ENCODE data around the gene ELMO1. TPM values are rescaled to one million over a fixed set of nuclear protein-coding genes. Genes with fewer than 3 reads are reported as not detected.

ELMO1 gene
- total RNA-seq, 1 experiment from 2014 or later, result 0.45 TPM

DNA sequence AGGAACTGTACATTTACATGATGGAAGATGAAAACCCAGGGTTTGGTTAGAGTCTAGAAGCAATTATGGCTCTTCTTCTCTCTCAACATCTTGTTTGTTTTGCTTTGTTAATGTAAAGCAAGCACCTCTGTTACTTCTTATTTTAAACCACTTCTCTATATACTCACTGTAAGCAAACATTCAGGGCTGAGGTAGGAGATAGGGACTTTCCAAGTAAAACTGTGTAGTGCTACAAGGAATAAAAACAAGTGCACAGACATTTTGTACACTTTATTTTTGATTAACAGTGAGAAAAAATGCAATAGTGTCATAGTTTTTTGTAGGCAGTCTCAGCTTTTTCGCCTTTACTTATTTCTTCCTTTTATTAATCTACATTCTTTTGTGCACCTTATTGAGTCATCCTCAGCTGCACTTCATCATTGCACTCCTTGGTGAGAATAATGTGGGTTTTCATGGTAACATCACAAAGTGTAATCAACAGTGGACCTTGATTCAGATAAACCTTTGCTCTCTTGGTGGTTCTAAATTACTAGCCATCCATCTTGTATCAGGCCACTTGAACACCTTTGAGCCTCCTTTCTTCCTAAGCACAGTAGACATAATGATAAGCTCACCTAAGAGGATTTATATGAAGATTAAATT is 52.9 kb downstream of the ELMO1 start:
- in situ Hi-C loops (cut with HindIII; ENCODE audit: low pct_unique_long_range_greater_than_20kb, low sequenced_read_pairs), result no loop called here
- DNase-seq (ENCODE audit: low read depth, low spot score), result no peak

DNA sequence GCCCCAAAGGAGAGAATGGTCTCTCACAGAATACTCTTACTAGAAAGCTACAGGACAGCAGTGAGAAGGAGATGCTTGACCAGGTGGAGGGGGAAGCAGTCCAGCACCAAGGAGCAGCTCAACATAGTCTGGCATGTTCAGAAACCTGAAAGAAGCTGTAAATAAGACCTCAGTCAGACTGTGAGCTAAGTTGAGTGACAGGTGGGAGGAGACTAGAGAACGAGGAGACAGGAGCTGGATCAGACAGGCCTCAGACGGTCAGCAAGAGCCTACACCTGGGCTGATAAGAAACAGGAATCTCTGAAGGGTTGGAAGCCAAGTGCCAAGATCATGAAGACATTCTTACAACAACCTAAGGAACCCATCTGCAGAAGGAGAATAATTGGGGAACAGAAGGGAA is 54.5 kb downstream of the ELMO1 start:
- no peak for DNase-seq (ENCODE audit: low read depth, low spot score)
- in situ Hi-C loops (cut with HindIII; ENCODE audit: low pct_unique_long_range_greater_than_20kb, low sequenced_read_pairs), result no loop called here

GRCh38 chr7:37393476-37393875 is 55.2 kb downstream of the ELMO1 start:
- no peak for DNase-seq (ENCODE audit: low read depth, low spot score)
- in situ Hi-C loops (cut with HindIII; ENCODE audit: low pct_unique_long_range_greater_than_20kb, low sequenced_read_pairs), result no loop called here

- in situ Hi-C loops (cut with HindIII; ENCODE audit: low pct_unique_long_range_greater_than_20kb, low sequenced_read_pairs), result no loop called here
- no peak for DNase-seq (ENCODE audit: low read depth, low spot score)
Observed at GRCh38 chr7:37392673-37393017, 56.0 kb downstream of the ELMO1 start.

DNA sequence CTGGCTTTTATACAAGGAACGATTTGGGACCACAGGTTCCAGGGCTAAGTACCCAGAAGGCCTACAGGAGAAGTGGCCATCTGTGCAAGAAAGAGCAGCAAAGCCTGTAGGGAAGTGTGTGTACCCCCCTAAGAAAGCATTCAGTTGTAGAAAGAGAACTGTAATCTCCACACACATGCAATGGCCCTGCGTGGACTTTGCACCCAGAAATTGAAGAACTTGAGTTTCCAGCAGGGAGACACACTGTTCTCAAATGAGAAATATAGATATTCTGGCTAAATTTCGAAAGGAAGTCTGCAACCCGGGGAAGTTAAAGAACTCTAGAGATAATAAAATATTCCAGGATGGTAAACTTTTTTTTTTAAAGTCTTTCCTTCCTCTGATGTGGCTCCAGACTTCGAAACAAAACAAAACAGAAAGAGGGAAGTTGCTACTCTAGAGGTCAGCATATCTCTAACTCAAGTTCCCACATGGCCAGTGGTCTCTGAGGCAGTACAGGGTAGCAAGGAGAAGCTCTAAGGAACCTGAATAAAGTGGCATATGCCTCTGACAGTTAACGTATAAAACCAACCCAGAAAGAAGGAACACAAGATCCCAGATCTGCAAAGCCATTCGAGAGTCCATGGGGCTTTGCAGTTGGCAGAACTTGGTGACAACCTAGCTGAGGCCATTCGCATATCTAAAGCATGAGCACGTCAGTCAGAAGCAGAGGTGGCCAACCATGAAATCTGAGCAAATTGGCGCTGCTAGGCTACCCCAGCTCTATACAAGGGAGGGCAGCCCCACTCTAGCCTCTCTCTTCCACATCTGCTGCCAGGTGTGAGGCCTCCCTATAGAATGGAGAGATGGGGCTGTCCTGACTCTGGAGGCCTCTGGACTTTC is 56.6 kb downstream of the ELMO1 start:
- in situ Hi-C loops (cut with HindIII; ENCODE audit: low pct_unique_long_range_greater_than_20kb, low sequenced_read_pairs), result no loop called here
- DNase-seq (ENCODE audit: low read depth, low spot score), result no peak

DNA sequence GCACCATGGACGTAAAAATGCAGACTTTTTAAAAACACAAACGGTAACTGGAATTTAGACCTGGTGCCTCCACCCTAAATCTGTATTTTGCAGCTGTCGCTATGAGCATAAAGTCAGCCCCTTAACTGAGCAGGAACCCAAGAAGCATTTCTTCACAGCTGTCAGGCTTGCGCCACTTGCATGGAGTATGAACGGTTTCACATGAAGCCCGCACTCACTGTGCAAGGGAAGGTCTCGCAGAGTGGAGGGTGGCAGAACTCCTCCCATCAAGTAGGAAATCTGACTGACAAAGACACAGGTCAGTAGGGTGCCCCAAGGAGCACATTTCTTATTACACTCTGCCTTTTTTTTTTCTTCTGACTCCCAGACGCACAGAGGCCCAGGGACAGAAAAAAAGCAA is 58.5 kb downstream of the ELMO1 start:
- in situ Hi-C loops (cut with HindIII; ENCODE audit: low pct_unique_long_range_greater_than_20kb, low sequenced_read_pairs), result no loop called here
- no peak for DNase-seq (ENCODE audit: low read depth, low spot score)

DNA sequence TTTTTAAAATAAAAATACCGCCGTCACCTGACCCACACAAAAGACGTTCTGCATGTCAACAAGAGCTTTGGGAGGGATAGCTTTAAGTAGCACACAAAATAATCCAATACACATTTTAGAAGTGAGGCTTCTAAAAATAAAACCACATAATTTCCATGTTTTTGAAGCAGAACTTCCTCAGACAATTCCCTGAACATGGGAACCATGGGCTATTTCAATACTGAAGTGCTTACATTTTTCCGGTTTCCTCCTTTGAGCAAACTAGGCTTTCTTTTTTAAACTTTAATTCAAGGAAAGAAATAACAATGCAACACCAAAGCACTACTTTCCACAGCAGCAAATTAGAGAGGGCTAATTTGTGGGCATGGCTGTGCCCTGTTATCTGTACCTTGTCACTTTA is 59.9 kb downstream of the ELMO1 start:
- in situ Hi-C loops (cut with HindIII; ENCODE audit: low pct_unique_long_range_greater_than_20kb, low sequenced_read_pairs), result no loop called here

DNA sequence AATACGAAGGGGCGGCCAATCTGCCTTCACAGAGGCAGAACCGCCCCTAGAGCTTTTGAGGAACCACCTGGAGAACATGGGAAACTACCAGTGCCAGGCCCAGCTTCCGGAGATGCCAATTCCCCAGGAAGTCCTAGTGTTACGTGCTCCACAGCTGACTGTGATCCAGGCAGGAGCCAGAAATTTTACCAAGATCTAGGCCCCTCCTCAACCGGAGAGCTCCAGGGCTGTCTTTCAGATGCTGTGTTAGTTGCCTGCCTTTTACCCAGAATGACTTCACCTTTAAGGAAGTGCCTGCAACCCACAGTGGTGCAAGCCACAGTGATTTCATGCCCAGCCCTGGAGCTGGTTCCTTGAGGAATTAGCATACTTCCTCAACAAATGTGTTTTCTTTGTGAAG is 62.9 kb downstream of the ELMO1 start:
- no peak for DNase-seq (ENCODE audit: low read depth, low spot score)
- in situ Hi-C loops (cut with HindIII; ENCODE audit: low pct_unique_long_range_greater_than_20kb, low sequenced_read_pairs), result no loop called here

More for the DNA sequence above, 59.9 kb downstream of the ELMO1 start:
- no peak for DNase-seq (ENCODE audit: low read depth, low spot score)

DNA sequence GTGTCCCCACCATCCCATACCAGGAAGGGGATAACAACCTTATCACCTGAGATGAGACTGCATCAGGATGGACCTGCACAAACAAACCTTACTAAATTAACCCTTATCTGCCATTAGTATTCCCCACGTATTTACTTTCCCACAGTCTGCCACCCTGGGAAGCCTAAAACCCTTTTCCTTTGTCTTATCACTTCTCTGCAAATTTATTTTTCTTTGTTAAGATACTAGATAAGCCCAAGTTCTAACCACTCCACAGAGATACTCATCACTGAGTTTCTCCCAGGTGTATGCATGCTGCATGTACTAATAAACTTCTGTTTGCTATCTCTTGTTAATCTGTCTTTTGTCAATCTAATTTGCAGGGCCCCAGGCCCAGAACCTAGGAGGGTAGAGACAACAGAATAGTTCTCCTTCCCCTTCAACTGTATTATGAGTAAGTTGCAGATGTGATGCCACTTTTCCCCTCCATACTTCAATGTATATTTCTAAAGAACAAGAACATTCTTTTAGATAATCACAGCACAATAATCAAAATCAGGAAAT is 66.0 kb downstream of the ELMO1 start:
- in situ Hi-C loops (cut with HindIII; ENCODE audit: low pct_unique_long_range_greater_than_20kb, low sequenced_read_pairs), result no loop called here
- DNase-seq (ENCODE audit: low read depth, low spot score), result no peak

- in situ Hi-C loops (cut with HindIII; ENCODE audit: low pct_unique_long_range_greater_than_20kb, low sequenced_read_pairs), result no loop called here
- no peak for DNase-seq (ENCODE audit: low read depth, low spot score)
Observed at GRCh38 chr7:37380831-37381230, 67.8 kb downstream of the ELMO1 start.

GRCh38 chr7:37379546-37380277 is 69.0 kb downstream of the ELMO1 start:
- in situ Hi-C loops (cut with HindIII; ENCODE audit: low pct_unique_long_range_greater_than_20kb, low sequenced_read_pairs), result no loop called here
- DNase-seq (ENCODE audit: low read depth, low spot score), result no peak

GRCh38 chr7:37377231-37377630 is 71.4 kb downstream of the ELMO1 start:
- DNase-seq (ENCODE audit: low read depth, low spot score), result no peak
- in situ Hi-C loops (cut with HindIII; ENCODE audit: low pct_unique_long_range_greater_than_20kb, low sequenced_read_pairs), result no loop called here

DNA sequence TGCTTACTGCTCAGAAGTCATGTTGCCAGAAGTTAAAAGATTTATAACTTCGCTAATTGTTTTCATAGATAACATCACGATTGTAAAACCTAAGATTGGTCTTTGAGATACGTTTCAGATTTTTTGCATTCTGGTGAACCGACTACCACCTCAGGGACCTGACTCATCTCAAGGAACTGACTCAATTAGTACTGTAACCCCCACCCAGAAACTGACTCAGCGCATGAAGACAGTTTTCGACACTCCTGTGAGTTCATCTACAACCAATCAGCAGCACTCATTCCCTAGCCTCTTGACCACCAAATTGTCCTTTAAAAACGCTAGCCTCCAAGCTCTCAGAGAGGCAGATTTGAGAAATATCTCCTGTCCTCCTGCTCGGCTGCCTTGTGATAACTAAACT is 72.3 kb downstream of the ELMO1 start:
- in situ Hi-C loops (cut with HindIII; ENCODE audit: low pct_unique_long_range_greater_than_20kb, low sequenced_read_pairs), result no loop called here
- DNase-seq (ENCODE audit: low read depth, low spot score), result no peak

GRCh38 chr7:37372750-37373149 is 75.9 kb downstream of the ELMO1 start:
- in situ Hi-C loops (cut with HindIII; ENCODE audit: low pct_unique_long_range_greater_than_20kb, low sequenced_read_pairs), result no loop called here
- no peak for DNase-seq (ENCODE audit: low read depth, low spot score)

- no peak for DNase-seq (ENCODE audit: low read depth, low spot score)
- in situ Hi-C loops (cut with HindIII; ENCODE audit: low pct_unique_long_range_greater_than_20kb, low sequenced_read_pairs), result no loop called here
Observed at GRCh38 chr7:37371755-37372154, 76.9 kb downstream of the ELMO1 start.

DNA sequence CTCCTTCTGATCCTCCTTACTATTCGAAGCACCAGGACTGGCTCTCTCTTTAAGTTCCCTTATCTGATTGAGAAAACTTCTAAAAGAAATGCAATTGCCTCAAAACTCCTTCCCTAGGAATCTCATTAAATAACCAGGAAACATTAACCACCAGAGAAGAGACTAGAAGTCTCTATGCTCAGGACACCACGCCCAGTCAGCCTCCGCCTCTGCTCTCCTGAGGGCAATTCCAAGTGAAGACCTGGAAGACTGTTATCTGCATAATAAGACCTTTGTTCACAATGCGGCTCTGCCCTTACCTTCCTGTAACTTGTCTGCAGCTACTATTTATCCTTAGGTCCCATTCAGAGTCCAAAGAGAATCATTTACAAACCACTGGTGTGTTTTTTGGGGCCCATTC is 78.8 kb downstream of the ELMO1 start:
- in situ Hi-C loops (cut with HindIII; ENCODE audit: low pct_unique_long_range_greater_than_20kb, low sequenced_read_pairs), result no loop called here
- DNase-seq (ENCODE audit: low read depth, low spot score), result peak; percentile 53

- in situ Hi-C loops (cut with HindIII; ENCODE audit: low pct_unique_long_range_greater_than_20kb, low sequenced_read_pairs), result no loop called here
- DNase-seq (ENCODE audit: low read depth, low spot score), result no peak
Observed at GRCh38 chr7:37368540-37368939, 80.1 kb downstream of the ELMO1 start.

- no peak for DNase-seq (ENCODE audit: low read depth, low spot score)
- in situ Hi-C loops (cut with HindIII; ENCODE audit: low pct_unique_long_range_greater_than_20kb, low sequenced_read_pairs), result no loop called here
Observed at GRCh38 chr7:37367010-37367409, 81.7 kb downstream of the ELMO1 start.

Measured in SK-MEL-5 (cell line).